GM19468 (cell line): Measurements from ENCODE around the gene FOCAD.

ENCODE experiments used
- ATAC-seq: cut with Tn5 transposase; IDR thresholded peaks from one replicate; pipeline ENCODE4 v1.9.1; 2021; ENCODE audit warnings: mild to moderate bottlenecking, moderate library complexity, moderate number of reproducible peaks; ENCODE audit not compliant: unreplicated experiment; ENCODE audit errors: extremely low read depth

Gene FOCAD

GRCh38 chr9:20728493-20729220 is 44.6 kb downstream of the FOCAD start:
- ATAC-seq = no peak

GRCh38 chr9:20729523-20729922 is 45.5 kb downstream of the FOCAD start:
- no peak for ATAC-seq

GRCh38 chr9:20732118-20732517 is 48.1 kb downstream of the FOCAD start:
- no peak for ATAC-seq

GRCh38 chr9:20734275-20734674 is 50.2 kb downstream of the FOCAD start:
- no peak for ATAC-seq

- no peak for ATAC-seq
Measured at GRCh38 chr9:20740304-20740703, 56.2 kb downstream of the FOCAD start.

- ATAC-seq = no peak
Measured at GRCh38 chr9:20740929-20741582, 57.0 kb downstream of the FOCAD start.

- no peak for ATAC-seq
Measured at GRCh38 chr9:20742833-20743232, 58.8 kb downstream of the FOCAD start.

- no peak for ATAC-seq
Measured at GRCh38 chr9:20744036-20744630, 60.1 kb downstream of the FOCAD start.

GRCh38 chr9:20746967-20747366 is 62.9 kb downstream of the FOCAD start:
- ATAC-seq = no peak

GRCh38 chr9:20749496-20750198 is 65.6 kb downstream of the FOCAD start:
- ATAC-seq = no peak

GRCh38 chr9:20753761-20754160 is 69.7 kb downstream of the FOCAD start:
- ATAC-seq = no peak

GRCh38 chr9:20754556-20754955 is 70.5 kb downstream of the FOCAD start:
- no peak for ATAC-seq

- ATAC-seq = no peak
Measured at GRCh38 chr9:20760246-20760891, 76.3 kb downstream of the FOCAD start.

- no peak for ATAC-seq
Measured at GRCh38 chr9:20770947-20771346, 86.9 kb downstream of the FOCAD start.

GRCh38 chr9:20771729-20772128 is 87.7 kb downstream of the FOCAD start:
- ATAC-seq = no peak

- no peak for ATAC-seq
Measured at GRCh38 chr9:20775683-20776082, 91.6 kb downstream of the FOCAD start.

- ATAC-seq = no peak
Measured at GRCh38 chr9:20781092-20781491, 97.0 kb downstream of the FOCAD start.

- no peak for ATAC-seq
Measured at GRCh38 chr9:20782289-20782688, 98.2 kb downstream of the FOCAD start.

- ATAC-seq = no peak
Measured at GRCh38 chr9:20783057-20784038, 99.3 kb downstream of the FOCAD start.
